SJCRH30 (cell line): ENCODE data around the gene RHOH. TPM values are rescaled to one million over a fixed set of nuclear protein-coding genes. Genes with fewer than 3 reads are reported as not detected.
"Not testable (repeated sequence)": the region's sequence is repeated elsewhere in the genome, so short reads cannot be mapped to it uniquely, and the experiment has no call there.

Source experiments
- DNase-seq, 2 experiments: peaks; one replicate each; pipeline ENCODE4 v3.0.0-alpha.2; 2015 to 2020
- H3K27ac ChIP-seq: fragments of 250-450 bp; sonication (Bioruptor Pico); 2 replicates; pipeline ENCODE4 v1.5.1; 2020; ENCODE audit warnings: mild to moderate bottlenecking, moderate library complexity
- H3K27me3 ChIP-seq: fragments of 250-450 bp; sonication (Bioruptor Pico); 2 replicates; pipeline ENCODE4 v1.5.1; 2020; ENCODE audit warnings: mild to moderate bottlenecking, moderate library complexity
- H3K36me3 ChIP-seq: fragments of 250-450 bp; sonication (Bioruptor Pico); 2 replicates; pipeline ENCODE4 v1.5.1; 2020; ENCODE audit warnings: mild to moderate bottlenecking, moderate library complexity
- H3K4me1 ChIP-seq: fragments of 250-450 bp; sonication (Bioruptor Pico); 2 replicates; pipeline ENCODE4 v1.5.1; 2020; ENCODE audit warnings: mild to moderate bottlenecking, moderate library complexity
- H3K4me3 ChIP-seq: fragments of 250-450 bp; sonication (Bioruptor Pico); 2 replicates; pipeline ENCODE4 v1.5.1; 2020; ENCODE audit warnings: mild to moderate bottlenecking, moderate library complexity
- H3K9me3 ChIP-seq: fragments of 250-450 bp; sonication (Bioruptor Pico); replicated peaks from 2 replicates; pipeline ENCODE4 v1.5.1; 2020; ENCODE audit warnings: mild to moderate bottlenecking, moderate library complexity
- total RNA-seq: library from RNA; depleted of rRNA; stranded (reverse); fragments of >200 nt; shearing (Covaris generic); gene quantifications from 2 replicates; pipeline ENCODE4 v1.2.3, GENCODE V29; 2014; rRNA removed

The RHOH gene
- total RNA-seq = not detected in 2 replicates

- Histone ChIP-seq H3K27me3 (no peaks in the 10 kb centered on the region), H3K4me3 (no peak within 1 kb of the TSS), H3K4me1 (peaks cover 13% of the 10 kb centered on the region; the same call in 1 of the 2 replicates), H3K27ac (no peak within 1 kb of the TSS), H3K9me3 (no peaks in the 10 kb centered on the region), H3K36me3 (no peaks in the 10 kb centered on the region)
- DNase-seq = no peak
Observed at GRCh38 chr4:40196724-40197281, at the start of gene RHOH. Gene RHOH, plus strand, starts transcription at chr4:40197031. Its CDS starts 46,356 bp downstream, at chr4:40243387.

GRCh38 chr4:40147490-40147889 is 49.3 kb upstream of the RHOH start:
- not testable (repeated sequence) for H3K4me1 ChIP-seq, H3K27me3 ChIP-seq, H3K9me3 ChIP-seq, DNase-seq, H3K4me3 ChIP-seq, H3K27ac ChIP-seq
- H3K36me3 ChIP-seq = peaks cover 19% of the 10 kb centered on the region

- Histone ChIP-seq H3K4me1 (no peaks in the 10 kb centered on the region), H3K4me3 (no peak overlapping the region), H3K27ac (no peak overlapping the region), H3K27me3 (no peaks in the 10 kb centered on the region), H3K9me3 (peaks cover 6% of the 10 kb centered on the region; the same call in 1 of the 2 replicates), H3K36me3 (peaks cover 13% of the 10 kb centered on the region)
- DNase-seq = peak; percentile 58 to 87
Observed at GRCh38 chr4:40149960-40150385, 46.9 kb upstream of the RHOH start.

- DNase-seq = no peak
- no peaks in the 10 kb centered on the region for H3K4me1 ChIP-seq
- no peaks in the 10 kb centered on the region for H3K27me3 ChIP-seq
- H3K36me3 ChIP-seq = peaks cover 11% of the 10 kb centered on the region
- H3K27ac ChIP-seq = no peak overlapping the region
- H3K9me3 ChIP-seq = peaks cover 6% of the 10 kb centered on the region; the same call in 1 of the 2 replicates
- no peak overlapping the region for H3K4me3 ChIP-seq
Observed at GRCh38 chr4:40150932-40151331, 45.9 kb upstream of the RHOH start.

- H3K4me3 ChIP-seq = no peak overlapping the region
- no peaks in the 10 kb centered on the region for H3K27me3 ChIP-seq
- H3K36me3 ChIP-seq = peaks cover 7% of the 10 kb centered on the region
- no peak for DNase-seq
- no peaks in the 10 kb centered on the region for H3K4me1 ChIP-seq
- peaks cover 2% of the 10 kb centered on the region; the same call in 1 of the 2 replicates for H3K9me3 ChIP-seq
- no peak overlapping the region for H3K27ac ChIP-seq
Observed at GRCh38 chr4:40152637-40153036, 44.2 kb upstream of the RHOH start.

GRCh38 chr4:40157436-40157835 is 39.4 kb upstream of the RHOH start:
- peaks cover 3% of the 10 kb centered on the region for H3K36me3 ChIP-seq
- no peaks in the 10 kb centered on the region for H3K27me3 ChIP-seq
- no peak overlapping the region for H3K4me3 ChIP-seq
- H3K9me3 ChIP-seq = no peaks in the 10 kb centered on the region
- no peak for DNase-seq
- H3K27ac ChIP-seq = no peak overlapping the region
- H3K4me1 ChIP-seq = no peaks in the 10 kb centered on the region

GRCh38 chr4:40160258-40160657 is 36.6 kb upstream of the RHOH start:
- H3K9me3 ChIP-seq = no peaks in the 10 kb centered on the region
- H3K27ac ChIP-seq = no peak overlapping the region
- DNase-seq = no peak
- no peak overlapping the region for H3K4me3 ChIP-seq
- H3K36me3 ChIP-seq = no peaks in the 10 kb centered on the region; the same call in 1 of the 2 replicates
- no peaks in the 10 kb centered on the region for H3K4me1 ChIP-seq
- H3K27me3 ChIP-seq = no peaks in the 10 kb centered on the region

- no peak for DNase-seq
- Histone ChIP-seq H3K27me3 (no peaks in the 10 kb centered on the region), H3K27ac (no peak overlapping the region)
Observed at GRCh38 chr4:40164459-40164858, 32.4 kb upstream of the RHOH start.

GRCh38 chr4:40165916-40166315 is 30.9 kb upstream of the RHOH start:
- DNase-seq = no peak
- H3K4me1 ChIP-seq = no peaks in the 10 kb centered on the region
- no peak overlapping the region for H3K4me3 ChIP-seq
- no peak overlapping the region for H3K27ac ChIP-seq
- H3K36me3 ChIP-seq = no peaks in the 10 kb centered on the region
- H3K9me3 ChIP-seq = no peaks in the 10 kb centered on the region
- no peaks in the 10 kb centered on the region for H3K27me3 ChIP-seq

More at GRCh38 chr4:40164459-40164858, 32.4 kb upstream of the RHOH start:
- no peaks in the 10 kb centered on the region for H3K36me3 ChIP-seq
- H3K4me1 ChIP-seq = no peaks in the 10 kb centered on the region
- no peaks in the 10 kb centered on the region for H3K9me3 ChIP-seq
- H3K4me3 ChIP-seq = no peak overlapping the region

GRCh38 chr4:40168070-40168469 is 28.8 kb upstream of the RHOH start:
- Histone ChIP-seq H3K27ac (no peak overlapping the region), H3K27me3 (no peaks in the 10 kb centered on the region), H3K9me3 (no peaks in the 10 kb centered on the region), H3K36me3 (no peaks in the 10 kb centered on the region), H3K4me3 (no peak overlapping the region), H3K4me1 (no peaks in the 10 kb centered on the region)
- no peak for DNase-seq

GRCh38 chr4:40170588-40170987 is 26.2 kb upstream of the RHOH start:
- no peak for DNase-seq
- Histone ChIP-seq H3K9me3 (no peaks in the 10 kb centered on the region), H3K4me1 (no peaks in the 10 kb centered on the region), H3K36me3 (no peaks in the 10 kb centered on the region), H3K27ac (no peak overlapping the region), H3K27me3 (no peaks in the 10 kb centered on the region), H3K4me3 (no peak overlapping the region)

- H3K4me1 ChIP-seq = peaks cover 12% of the 10 kb centered on the region
- no peaks in the 10 kb centered on the region for H3K9me3 ChIP-seq
- H3K4me3 ChIP-seq = no peak overlapping the region
- no peak for DNase-seq
- H3K27ac ChIP-seq = no peak overlapping the region
- H3K27me3 ChIP-seq = no peaks in the 10 kb centered on the region
- no peaks in the 10 kb centered on the region for H3K36me3 ChIP-seq
Observed at GRCh38 chr4:40173470-40173875, 23.4 kb upstream of the RHOH start.

- no peaks in the 10 kb centered on the region for H3K36me3 ChIP-seq
- no peaks in the 10 kb centered on the region for H3K27me3 ChIP-seq
- H3K9me3 ChIP-seq = no peaks in the 10 kb centered on the region; the same call in 1 of the 2 replicates
- no peak overlapping the region for H3K27ac ChIP-seq
- DNase-seq = peak; percentile 37 to 51
- H3K4me3 ChIP-seq = peak overlapping the region; percentile 25
- H3K4me1 ChIP-seq = peaks cover 12% of the 10 kb centered on the region
Observed at GRCh38 chr4:40176602-40177001, 20.2 kb upstream of the RHOH start.

- H3K27ac ChIP-seq = peak overlapping the region; percentile 87
- H3K4me3 ChIP-seq = peak overlapping the region; percentile 47; the same call in 1 of the 2 replicates
- DNase-seq = peak in 1 of 2 experiments; percentile 25
- no peaks in the 10 kb centered on the region for H3K27me3 ChIP-seq
- no peaks in the 10 kb centered on the region; the same call in 1 of the 2 replicates for H3K9me3 ChIP-seq
- H3K36me3 ChIP-seq = no peaks in the 10 kb centered on the region
- peaks cover 12% of the 10 kb centered on the region for H3K4me1 ChIP-seq
Observed at GRCh38 chr4:40177591-40177990, 19.2 kb upstream of the RHOH start.

GRCh38 chr4:40178672-40179071 is 18.2 kb upstream of the RHOH start:
- Histone ChIP-seq H3K27ac (peak overlapping the region; percentile 87), H3K36me3 (no peaks in the 10 kb centered on the region), H3K4me3 (peak overlapping the region; percentile 47), H3K9me3 (no peaks in the 10 kb centered on the region; the same call in 1 of the 2 replicates), H3K27me3 (no peaks in the 10 kb centered on the region), H3K4me1 (peaks cover 12% of the 10 kb centered on the region)
- peak; percentile 89 to 97 for DNase-seq

- Histone ChIP-seq H3K36me3 (no peaks in the 10 kb centered on the region), H3K9me3 (no peaks in the 10 kb centered on the region; the same call in 1 of the 2 replicates), H3K4me1 (peaks cover 12% of the 10 kb centered on the region), H3K27ac (peak overlapping the region; percentile 87), H3K27me3 (no peaks in the 10 kb centered on the region), H3K4me3 (no peak overlapping the region)
- no peak for DNase-seq
Observed at GRCh38 chr4:40179360-40179759, 17.5 kb upstream of the RHOH start.
